NAMALWA (cell line): Measurements from ENCODE around the gene PSEN2.

Source experiments
- DNase-seq: peaks from one replicate; pipeline ENCODE4 v3.0.0-alpha.2; 2015; ENCODE audit warnings: low spot score

Gene PSEN2

GRCh38 chr1:226865590-226865989 lies 4.8 kb upstream of the PSEN2 start:
- DNase-seq = no peak

- DNase-seq = no peak
These were observed 2.9 kb upstream of the PSEN2 start for GRCh38 chr1:226867461-226868054.

GRCh38 chr1:226868726-226869125 lies 1.7 kb upstream of the PSEN2 start:
- DNase-seq = no peak

GRCh38 chr1:226870026-226870400 lies 403 bp upstream of the PSEN2 start:
- no peak for DNase-seq

GRCh38 chr1:226871636-226872327 lies 1.4 kb downstream of the PSEN2 start:
- no peak for DNase-seq

- DNase-seq = no peak
These were observed 2.0 kb downstream of the PSEN2 start for GRCh38 chr1:226872437-226872836.

GRCh38 chr1:226873771-226874578 lies 3.6 kb downstream of the PSEN2 start:
- no peak for DNase-seq

GRCh38 chr1:226874579-226875425 lies 4.4 kb downstream of the PSEN2 start:
- no peak for DNase-seq

- no peak for DNase-seq
These were observed 5.4 kb downstream of the PSEN2 start for GRCh38 chr1:226875641-226876295.

GRCh38 chr1:226877669-226878068 lies 7.3 kb downstream of the PSEN2 start:
- DNase-seq = no peak

GRCh38 chr1:226880372-226881287 lies 10.2 kb downstream of the PSEN2 start:
- no peak for DNase-seq

- no peak for DNase-seq
These were observed 11.2 kb downstream of the PSEN2 start for GRCh38 chr1:226881515-226882185.

- DNase-seq = peak; percentile 38
These were observed 11.8 kb downstream of the PSEN2 start for GRCh38 chr1:226882187-226882586.

- DNase-seq = peak; percentile 77
These were observed 12.4 kb downstream of the PSEN2 start for GRCh38 chr1:226882631-226883409.

- DNase-seq = no peak
These were observed 13.2 kb downstream of the PSEN2 start for GRCh38 chr1:226883630-226884029.

- DNase-seq = no peak
These were observed 13.8 kb downstream of the PSEN2 start for GRCh38 chr1:226884116-226884625.

- no peak for DNase-seq
These were observed 14.8 kb downstream of the PSEN2 start for GRCh38 chr1:226884966-226885820.
